GM18873 (cell line): Measurements from ENCODE around the gene AP1G1.
"Not testable (repeated sequence)": the region's sequence is repeated elsewhere in the genome, so short reads cannot be mapped to it uniquely, and the experiment has no call there.

Experiments
- ATAC-seq: cut with Tn5 transposase; IDR thresholded peaks from one replicate; pipeline ENCODE4 v1.9.1; 2021; ENCODE audit warnings: mild to moderate bottlenecking, moderate library complexity, moderate number of reproducible peaks; ENCODE audit not compliant: unreplicated experiment, low FRiP score

The AP1G1 gene

GRCh38 chr16:71709229-71709781 lies 99.3 kb downstream of the AP1G1 start:
- no peak for ATAC-seq

- no peak for ATAC-seq
Measured at GRCh38 chr16:71708696-71709095, 99.9 kb downstream of the AP1G1 start.

GRCh38 chr16:71707199-71707598 lies 101.4 kb downstream of the AP1G1 start:
- no peak for ATAC-seq

GRCh38 chr16:71706046-71706445 lies 102.6 kb downstream of the AP1G1 start:
- no peak for ATAC-seq

GRCh38 chr16:71703333-71703732 lies 105.3 kb downstream of the AP1G1 start:
- no peak for ATAC-seq

- ATAC-seq = no peak
Measured at GRCh38 chr16:71700831-71701230, 107.8 kb downstream of the AP1G1 start.

- no peak for ATAC-seq
Measured at GRCh38 chr16:71698491-71698890, 110.1 kb downstream of the AP1G1 start.

- ATAC-seq = no peak
Measured at GRCh38 chr16:71693164-71693563, 115.5 kb downstream of the AP1G1 start.

- no peak for ATAC-seq
Measured at GRCh38 chr16:71689901-71690300, 118.7 kb downstream of the AP1G1 start.

GRCh38 chr16:71687861-71688260 lies 120.8 kb downstream of the AP1G1 start:
- ATAC-seq = no peak

GRCh38 chr16:71684280-71684679 lies 124.4 kb downstream of the AP1G1 start:
- not testable (repeated sequence) for ATAC-seq

- no peak for ATAC-seq
Measured at GRCh38 chr16:71681360-71681759, 127.3 kb downstream of the AP1G1 start.
